NCI-H526 (cell line): ENCODE results near the gene TOP1.

ENCODE experiments used
- DNase-seq, 2 experiments: peaks; one replicate each; lab custom pipeline; 2025; lab: John Stamatoyannopoulos, UW

The TOP1 gene

DNA sequence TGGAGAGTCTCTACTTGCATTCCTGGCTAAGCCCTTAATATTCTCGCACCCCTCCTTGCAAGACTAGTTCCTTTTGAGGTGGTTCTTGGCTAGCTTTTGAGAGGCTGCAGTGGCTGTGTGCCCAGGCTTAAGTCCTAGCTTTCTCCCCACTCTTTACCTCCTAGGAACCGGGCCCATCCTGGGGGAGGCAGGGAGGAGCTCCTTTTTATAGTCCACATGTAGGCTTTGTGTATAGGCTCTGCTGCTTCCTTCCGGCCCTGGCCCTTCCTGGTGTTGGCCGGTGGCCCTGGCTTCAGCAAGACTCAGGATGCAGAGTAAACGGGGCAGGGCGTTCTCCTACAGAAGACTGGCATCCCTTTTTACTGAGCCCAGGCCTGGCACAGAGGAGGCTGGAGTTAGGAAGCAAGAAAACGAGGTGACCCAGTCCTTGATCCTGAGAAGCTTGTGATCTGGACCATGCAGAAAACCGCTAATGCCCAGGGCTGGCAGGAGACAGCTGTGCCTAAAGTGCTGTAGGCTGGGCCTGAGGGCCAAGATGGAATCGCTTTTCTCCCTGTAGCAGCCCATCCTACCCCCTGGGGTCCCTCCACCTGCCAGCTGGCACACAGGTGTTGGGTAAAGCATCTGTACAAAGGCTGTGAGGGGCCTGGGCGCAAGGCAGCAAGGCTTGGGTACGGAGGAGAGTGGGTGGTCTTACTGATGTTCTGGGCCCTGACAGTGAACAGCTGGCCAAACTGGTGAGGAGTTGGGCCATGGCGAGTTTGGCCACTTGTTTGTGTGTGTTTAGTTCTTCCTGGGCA lies 117.4 kb downstream of the TOP1 start:
- DNase-seq: no peak

DNA sequence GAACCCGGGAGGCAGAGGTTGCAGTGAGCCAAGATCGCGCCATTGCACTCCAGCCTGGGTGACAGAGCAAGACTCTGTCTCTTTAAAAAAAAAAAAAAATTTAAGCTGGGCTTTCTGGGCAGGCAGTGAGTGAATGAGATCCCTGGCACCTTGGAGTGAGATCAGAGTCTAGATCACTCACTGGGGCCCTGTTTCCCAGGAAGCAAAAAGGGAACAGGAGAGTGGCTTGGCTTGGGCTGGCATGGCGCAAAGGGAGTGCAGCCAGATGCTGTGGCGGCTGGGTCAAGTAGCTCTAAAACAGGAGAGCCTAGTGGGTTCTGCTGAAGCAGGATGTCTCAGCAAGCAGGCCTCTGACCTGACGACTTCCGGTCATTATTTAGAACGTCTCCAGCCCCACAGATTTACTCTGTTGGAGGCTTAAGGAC lies 119.2 kb downstream of the TOP1 start:
- DNase-seq: no peak

DNA sequence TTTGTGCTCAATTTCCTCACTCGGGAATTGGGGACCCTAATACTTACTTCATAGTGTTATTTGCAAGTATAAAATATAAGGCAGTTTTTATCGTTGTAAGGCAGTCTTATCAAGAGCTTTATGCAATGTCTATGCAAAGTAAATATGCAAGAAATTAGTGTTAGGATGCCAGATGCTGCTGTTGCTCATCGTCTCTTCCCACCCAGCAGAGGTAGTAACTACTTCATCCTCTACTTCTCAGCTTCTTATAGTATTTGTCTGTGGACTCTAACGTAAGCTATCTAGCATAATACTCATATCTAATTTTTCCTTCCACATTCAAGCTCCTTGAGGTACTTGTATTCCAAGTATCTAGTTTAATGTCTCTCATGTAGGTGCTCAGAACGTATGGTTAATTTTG lies 120.3 kb downstream of the TOP1 start:
- no peak for DNase-seq

DNA sequence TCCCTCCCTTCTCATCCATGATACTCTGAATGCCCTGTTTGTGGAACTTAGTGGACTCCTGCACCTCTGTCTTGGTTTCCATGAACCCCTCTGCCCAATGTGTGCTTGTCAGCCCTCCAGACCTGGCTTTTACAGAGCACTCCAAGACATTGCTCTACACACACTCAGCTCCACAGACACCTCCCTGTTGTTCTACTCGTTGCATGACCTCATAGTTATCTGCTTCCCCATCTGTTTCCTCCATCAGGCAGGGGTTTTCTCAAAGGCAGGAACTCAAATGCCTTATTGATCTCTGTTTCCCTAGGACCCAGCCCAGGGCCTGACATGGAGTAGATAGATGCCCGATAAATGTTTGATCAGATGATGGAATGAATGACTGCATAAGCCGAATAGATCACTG lies 122.0 kb downstream of the TOP1 start:
- no peak for DNase-seq

DNA sequence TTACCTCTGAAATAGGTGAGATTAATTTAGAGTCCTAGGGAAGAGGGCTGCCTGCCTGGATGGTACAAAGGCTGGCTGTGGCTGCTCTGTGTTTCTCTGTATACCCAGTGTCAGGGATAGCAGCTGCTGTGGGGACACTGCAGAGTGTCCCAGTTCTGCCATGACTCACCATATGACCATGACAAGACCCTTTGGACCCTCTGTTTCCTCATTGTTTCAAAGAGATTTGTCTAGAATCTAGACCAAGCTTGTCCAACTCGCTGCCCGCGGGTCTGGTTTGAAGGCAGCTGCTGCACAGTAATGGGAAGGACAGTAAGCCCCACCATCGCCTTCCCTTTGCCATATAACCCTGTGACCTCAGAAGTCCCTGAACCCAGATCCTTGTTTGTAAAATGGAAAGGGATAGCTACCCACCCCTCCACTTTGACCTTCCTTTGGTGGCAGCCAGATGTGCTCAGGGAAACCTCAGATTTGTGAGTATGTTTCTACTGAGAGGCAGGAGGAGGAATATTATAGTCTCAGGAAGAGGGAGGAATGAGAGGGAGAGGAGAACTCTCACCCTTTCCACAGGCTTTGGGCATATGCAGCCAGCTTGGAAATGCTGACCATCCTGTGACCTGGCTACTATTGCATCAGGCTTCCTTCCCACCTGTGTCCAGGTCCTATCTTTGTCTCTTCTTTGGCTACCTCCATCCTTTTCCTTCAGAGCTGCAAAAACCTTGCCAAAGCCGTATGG lies 122.7 kb downstream of the TOP1 start:
- DNase-seq: no peak

DNA sequence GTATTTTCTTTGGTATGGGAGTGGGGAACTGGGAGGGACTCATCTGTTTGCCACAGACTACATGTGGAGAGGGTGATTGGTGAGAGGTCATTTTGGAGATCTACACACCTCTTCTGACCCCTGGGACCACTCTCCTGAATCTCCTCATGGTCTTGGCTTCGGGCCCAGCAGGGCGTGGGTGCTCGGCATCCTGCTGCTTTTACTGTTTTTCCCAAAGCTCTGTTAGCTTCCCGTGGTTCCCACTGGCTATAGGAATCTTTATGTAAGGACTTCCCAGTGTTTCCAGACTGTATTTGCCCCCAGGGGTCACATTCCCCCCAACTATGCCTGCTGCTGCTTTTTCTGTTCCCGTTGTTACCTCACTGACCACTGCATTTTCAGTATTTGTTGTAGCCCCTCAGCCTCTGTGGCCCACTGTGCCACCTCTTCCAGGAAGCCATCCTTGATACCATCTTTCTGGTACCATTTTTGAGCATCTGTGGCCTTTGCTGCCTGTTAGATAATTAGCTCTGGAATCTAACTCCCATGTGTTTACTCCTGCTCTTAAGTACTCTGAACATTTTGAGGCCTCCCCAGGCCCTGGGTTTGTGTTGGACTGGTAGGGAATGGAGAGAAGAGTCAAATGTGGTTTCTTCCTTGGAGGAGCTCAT lies 123.6 kb downstream of the TOP1 start:
- DNase-seq: no peak

DNA sequence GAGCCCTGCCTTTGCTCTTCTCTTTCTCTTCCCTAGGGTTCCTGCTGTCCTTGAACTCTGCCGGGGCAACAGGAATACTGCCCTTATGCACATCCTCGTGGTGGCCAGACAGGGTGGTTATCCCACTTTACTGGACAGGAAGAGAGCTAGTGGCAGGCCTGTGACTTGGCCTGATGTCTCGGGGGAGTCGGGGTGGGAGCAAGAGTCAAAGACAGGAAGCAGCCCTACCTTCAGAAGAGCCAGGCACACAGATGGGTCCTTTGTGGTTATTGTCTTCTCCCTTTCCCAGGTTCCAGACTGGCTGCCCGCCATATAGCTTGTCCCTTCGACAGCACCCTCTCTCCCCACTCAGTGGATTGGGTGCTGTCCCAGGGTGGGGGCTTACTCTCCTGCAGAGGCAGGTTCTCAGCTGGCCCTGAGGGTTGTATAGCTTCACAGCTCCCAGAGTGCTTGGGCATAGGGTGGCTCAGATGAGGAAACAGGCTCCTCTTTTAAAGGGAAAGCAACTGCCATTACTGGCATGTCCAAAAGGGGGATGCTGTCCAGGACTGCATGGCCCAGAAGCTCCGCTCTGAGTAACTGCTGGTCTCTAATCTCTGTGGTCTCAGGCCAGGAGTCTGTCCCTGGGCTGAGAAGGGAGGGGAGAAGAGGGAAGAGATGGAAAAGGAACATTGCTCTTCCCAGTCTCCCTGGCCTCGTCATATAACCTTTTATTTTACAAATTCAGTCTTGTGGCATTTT lies 126.0 kb downstream of the TOP1 start:
- no peak for DNase-seq

DNA sequence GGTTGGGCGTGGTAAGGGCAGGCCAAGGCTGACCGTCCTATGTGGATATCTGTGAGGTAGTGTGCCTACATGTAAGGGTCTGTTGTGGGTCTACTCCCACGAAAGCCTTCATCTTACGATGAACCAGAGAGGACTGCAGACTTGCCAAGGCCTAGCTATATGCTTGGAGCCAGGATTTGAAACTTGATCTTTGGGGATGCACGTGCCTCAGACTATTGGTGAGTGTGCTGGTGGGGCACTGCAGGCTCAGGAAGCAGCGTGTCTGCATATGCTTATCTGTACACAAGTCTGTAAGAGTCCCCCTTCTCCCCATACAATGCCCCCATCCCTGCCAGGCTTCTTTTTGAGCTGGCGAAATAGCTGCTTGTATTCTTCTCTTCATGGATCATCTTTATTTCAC lies 126.6 kb downstream of the TOP1 start:
- no peak for DNase-seq

DNA sequence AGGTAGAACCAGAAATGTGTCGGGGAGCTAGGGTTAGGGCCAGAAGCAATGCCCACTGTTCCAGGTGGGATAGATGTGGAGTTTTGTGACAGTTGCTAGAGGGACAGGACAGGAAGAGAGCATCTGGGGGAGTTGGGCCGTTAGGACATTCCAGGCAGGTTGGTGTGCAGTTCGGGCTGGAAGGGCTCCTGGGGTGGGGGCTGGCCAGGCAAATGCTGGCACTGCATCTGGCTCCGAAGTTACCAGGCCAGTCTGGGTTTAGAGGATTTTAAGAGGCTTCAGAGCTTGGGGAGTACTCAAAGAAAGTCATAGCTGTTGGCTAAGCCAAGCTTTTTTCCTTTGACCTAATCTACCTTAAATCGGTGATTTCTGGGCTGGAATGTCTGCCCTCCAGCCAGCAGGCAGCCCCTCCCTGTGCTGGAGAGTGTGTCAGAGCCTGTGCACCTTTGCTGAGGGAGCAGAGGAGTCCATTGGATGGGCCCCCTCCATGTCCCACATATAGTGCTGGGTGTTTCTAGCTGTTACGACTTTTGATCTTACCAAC lies 129.5 kb downstream of the TOP1 start:
- no peak for DNase-seq

DNA sequence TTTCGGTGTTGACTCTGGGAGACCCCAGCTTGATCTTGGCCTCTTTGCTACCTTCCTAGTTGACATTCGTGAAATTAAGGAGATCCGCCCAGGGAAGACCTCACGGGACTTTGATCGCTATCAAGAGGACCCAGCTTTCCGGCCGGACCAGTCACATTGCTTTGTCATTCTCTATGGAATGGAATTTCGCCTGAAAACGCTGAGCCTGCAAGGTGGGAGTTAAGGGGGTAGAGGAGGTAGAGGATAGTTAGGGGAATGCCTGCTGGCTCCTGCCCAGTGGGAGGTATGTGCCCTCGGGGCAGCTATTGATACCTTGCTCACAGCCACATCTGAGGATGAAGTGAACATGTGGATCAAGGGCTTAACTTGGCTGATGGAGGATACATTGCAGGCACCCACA lies 130.9 kb downstream of the TOP1 start:
- no peak for DNase-seq

DNA sequence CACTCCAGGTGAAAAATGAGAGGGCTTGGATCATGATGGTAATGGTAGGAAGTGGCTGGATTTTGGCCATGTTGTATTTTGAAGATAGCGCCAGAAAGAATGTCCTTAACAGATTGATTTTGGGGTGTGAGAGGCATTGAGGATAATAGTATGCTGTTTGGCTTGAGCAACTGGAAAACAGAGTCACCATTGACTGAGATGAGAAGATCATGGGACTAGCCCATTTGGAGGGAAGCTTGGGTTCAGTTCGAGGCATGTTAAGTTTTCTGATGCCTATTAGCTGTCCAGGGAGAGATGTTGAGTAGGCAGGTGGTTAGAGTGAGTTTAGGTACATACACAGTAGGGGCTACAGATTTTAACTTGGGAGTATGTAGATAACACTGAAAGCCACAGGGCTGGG lies 132.1 kb downstream of the TOP1 start:
- DNase-seq: no peak

DNA sequence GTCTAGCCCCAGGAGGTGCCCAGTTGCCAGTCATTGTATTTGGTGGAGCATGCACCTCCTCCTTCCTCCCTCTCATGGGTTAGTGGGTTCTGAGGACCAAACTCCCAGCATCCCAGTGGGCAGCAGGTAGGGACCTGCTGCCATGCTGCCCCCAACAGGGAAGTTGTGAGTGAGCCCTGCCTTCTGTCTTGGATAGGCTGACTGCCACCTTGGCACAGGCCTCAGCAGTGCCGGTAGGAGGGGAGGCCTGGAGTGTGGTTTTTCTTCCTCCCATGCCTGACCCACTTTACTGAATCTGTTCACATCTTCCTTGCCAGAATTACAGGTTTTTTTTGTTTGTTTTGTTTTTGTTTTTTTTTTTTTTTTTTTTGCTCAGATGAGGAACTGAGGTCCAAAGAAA lies 133.3 kb downstream of the TOP1 start:
- DNase-seq: no peak

DNA sequence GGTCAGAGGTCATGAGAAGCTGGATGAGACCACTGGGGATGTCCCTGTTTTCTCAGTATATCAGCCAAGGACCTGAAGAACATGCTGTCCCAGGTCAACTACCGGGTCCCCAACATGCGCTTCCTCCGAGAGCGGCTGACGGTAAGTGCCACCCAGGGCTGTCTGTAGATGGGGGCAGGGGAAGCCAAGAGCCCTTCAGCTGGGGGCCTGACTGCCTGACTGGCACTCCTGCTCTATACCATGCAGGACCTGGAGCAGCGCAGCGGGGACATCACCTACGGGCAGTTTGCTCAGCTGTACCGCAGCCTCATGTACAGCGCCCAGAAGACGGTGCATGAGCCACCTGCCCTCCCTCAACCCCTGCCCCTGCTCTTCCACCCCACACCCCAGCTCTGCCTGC lies 133.8 kb downstream of the TOP1 start:
- no peak for DNase-seq

DNA sequence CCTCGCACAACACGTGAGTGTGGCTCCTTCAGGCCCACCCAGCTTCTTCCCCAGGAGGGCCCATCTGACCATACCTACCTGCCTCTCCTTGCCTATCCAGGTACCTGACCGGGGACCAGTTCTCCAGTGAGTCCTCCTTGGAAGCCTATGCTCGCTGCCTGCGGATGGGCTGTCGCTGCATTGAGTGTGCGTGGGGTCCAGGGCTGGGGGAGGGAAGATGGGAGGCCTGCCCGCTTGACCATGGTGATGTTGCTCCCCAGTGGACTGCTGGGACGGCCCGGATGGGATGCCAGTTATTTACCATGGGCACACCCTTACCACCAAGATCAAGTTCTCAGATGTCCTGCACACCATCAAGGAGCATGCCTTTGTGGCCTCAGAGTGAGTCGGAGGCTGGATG lies 135.2 kb downstream of the TOP1 start:
- no peak for DNase-seq

DNA sequence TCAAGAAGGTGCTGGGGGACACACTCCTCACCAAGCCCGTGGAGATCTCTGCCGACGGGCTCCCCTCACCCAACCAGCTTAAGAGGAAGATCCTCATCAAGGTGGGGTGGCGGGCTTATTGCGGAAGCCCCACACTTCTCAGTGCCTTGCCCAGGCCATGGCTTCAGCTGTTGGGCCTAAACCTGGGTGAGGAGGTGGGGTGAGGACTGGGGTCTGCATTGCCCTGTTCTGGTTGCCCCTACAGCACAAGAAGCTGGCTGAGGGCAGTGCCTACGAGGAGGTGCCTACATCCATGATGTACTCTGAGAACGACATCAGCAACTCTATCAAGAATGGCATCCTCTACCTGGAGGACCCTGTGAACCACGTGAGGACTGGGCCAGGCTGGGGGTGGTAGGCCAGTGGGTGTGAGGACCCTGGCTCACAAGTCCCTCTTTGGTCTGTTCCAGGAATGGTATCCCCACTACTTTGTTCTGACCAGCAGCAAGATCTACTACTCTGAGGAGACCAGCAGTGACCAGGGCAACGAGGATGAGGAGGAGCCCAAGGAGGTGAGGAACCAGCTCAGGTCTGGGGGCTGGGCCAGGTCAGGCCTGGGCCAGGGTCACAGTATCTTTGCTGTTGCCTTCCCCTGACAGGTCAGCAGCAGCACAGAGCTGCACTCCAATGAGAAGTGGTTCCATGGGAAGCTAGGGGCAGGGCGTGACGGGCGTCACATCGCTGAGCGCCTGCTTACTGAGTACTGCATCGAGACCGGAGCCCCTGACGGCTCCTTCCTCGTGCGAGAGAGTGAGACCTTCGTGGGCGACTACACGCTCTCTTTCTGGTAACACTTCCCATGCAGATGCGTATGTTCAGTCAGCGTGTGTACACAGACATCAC lies 136.6 kb downstream of the TOP1 start:
- no peak for DNase-seq

DNA sequence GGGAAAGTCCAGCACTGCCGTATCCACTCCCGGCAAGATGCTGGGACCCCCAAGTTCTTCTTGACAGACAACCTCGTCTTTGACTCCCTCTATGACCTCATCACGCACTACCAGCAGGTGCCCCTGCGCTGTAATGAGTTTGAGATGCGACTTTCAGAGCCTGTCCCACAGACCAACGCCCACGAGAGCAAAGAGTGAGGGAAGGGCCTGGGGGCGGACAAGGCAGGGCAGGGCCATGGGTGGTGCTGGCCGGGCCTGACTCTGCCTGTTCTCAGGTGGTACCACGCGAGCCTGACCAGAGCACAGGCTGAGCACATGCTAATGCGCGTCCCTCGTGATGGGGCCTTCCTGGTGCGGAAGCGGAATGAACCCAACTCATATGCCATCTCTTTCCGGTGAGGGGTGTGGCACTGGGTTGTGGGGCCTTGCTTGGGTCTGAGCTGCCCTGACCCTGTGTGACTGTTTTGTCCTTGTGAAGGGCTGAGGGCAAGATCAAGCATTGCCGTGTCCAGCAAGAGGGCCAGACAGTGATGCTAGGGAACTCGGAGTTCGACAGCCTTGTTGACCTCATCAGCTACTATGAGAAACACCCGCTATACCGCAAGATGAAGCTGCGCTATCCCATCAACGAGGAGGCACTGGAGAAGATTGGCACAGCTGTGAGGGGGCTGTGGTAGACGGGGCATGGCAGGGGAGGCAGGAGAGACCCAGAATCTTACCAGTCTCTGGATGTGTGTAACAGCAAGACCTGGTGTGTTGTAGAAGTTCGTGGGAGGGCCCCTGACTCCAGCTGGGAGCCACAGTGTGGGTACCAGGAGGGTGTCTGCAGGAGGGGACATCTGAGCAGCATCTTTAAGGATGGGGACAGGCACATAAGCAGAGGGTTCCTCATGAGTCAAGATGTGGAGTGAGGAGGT lies 137.8 kb downstream of the TOP1 start:
- no peak for DNase-seq

DNA sequence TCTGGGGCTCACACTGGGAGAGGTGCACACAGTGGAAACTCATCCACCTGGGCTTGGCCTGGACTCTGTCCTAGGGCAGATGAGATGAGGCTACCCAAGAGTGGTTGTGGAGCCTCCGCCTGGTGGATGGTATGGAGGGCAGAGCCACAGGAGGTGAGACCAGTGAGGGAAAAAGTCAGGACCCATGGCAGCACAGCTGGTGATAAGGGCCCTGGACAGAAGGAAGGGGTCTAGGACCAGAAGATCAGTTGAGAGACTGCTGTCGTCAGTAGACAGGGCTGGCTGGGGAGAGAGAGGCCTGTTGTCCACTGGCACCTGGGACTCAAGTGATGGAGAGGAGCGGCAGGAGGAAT lies 138.5 kb downstream of the TOP1 start:
- no peak for DNase-seq

DNA sequence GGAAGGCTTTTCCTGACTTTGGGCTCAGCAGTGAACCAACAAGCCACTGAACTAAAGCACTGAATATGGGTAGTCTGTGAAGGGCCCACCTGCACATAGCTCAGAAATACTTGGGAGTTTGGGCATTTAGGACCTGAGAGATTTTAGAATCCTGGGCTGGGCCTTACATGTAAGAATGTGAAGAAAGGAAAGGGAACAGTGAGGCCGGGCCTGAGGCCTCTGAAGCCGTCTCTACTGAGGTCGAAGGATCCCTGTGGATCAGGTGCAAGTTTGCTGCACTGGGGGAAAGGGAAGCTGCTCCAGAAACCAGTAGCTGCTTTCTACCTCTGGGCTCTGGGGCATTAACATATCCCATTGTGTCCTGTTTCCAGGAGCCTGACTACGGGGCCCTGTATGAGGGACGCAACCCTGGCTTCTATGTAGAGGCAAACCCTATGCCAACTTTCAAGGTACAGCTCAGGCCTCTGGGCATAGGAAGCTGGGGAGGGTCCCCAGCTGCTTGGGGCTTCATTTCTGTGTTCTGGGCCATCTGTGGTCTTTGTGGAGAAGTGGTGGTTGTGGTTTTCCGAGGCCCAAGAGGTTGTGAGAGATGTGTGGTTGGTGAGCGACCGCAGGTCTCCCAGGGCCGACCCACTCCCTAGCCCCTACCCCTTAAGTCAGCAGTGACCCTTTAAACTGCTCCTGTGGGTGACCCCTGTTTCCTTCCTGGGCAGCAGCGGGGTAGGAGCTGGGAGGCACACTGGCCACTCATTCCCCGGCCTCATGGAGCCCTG lies 139.0 kb downstream of the TOP1 start:
- no peak for DNase-seq
